ENCODE measurements around the gene MACROD2. TPM values are rescaled to one million over a fixed set of nuclear protein-coding genes. Genes with fewer than 3 reads are reported as not detected.

MACROD2 gene
- total and polyA plus RNA-seq, 4 donors = 13.0 to 67.1 (median 20.7) TPM

DNA sequence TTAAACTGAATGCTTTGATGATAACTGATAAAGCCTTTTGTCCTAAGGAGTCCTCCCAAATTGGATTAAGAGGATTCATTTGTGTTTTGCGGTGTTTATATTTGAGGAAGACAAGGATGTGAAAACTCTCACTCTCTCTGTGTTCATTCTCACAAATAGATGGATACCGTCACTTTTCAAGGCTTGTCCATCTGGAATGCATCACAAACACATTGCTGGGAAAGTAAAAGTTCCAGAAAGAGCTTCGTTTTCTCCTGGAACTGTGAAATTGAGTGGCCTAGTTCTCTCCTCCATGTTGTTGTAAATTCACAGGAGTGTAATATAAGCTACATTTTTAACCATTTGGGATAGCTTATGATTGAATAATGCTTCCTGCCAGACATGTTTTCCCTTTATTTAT is 923.7 kb downstream of the MACROD2 start:
- 75 to 82% methylated on average over 3 of the region's 3 CpGs for WGBS, 2 donors
- no peaks in the 10 kb centered on the region for H3K9me3 ChIP-seq (ENCODE audit: control insufficient read depth in 4 of 4, insufficient read depth in 3 of 4, low read length in 3 of 4)

GRCh38 chr20:14919501-14920081 is 924.3 kb downstream of the MACROD2 start:
- Histone ChIP-seq H3K27ac (ENCODE audit: low read depth in 1 of 2, low read length in 1 of 2) (peak overlapping the region in 1 of 2 donors; percentile 39), H3K4me3 (no peak overlapping the region), H3K36me3 (ENCODE audit: control insufficient read depth in 4 of 4, insufficient read depth in 4 of 4, low read length in 4 of 4) (no peaks in the 10 kb centered on the region), H3K4me1 (ENCODE audit: control insufficient read depth in 5 of 5, insufficient read depth in 5 of 5, low read length in 5 of 5) (peaks cover 0 to 19% (median 2%) of the 10 kb centered on the region in 5 donors), H3K27me3 (ENCODE audit: control insufficient read depth in 3 of 3, insufficient read depth in 3 of 3, low read length in 2 of 3) (no peaks in the 10 kb centered on the region), H3K9me3 (ENCODE audit: control insufficient read depth in 4 of 4, insufficient read depth in 3 of 4, low read length in 3 of 4) (no peaks in the 10 kb centered on the region), H3K9ac (ENCODE audit: insufficient read depth in 1 of 2, low read length in 2 of 2) (no peak overlapping the region)
- ATAC-seq (ENCODE audit: insufficient read depth, low FRiP score) (peak; percentile 58), DNase-seq (peak; percentile 14 to 35 (median 21))
- TF ChIP-seq, protein P1, sequence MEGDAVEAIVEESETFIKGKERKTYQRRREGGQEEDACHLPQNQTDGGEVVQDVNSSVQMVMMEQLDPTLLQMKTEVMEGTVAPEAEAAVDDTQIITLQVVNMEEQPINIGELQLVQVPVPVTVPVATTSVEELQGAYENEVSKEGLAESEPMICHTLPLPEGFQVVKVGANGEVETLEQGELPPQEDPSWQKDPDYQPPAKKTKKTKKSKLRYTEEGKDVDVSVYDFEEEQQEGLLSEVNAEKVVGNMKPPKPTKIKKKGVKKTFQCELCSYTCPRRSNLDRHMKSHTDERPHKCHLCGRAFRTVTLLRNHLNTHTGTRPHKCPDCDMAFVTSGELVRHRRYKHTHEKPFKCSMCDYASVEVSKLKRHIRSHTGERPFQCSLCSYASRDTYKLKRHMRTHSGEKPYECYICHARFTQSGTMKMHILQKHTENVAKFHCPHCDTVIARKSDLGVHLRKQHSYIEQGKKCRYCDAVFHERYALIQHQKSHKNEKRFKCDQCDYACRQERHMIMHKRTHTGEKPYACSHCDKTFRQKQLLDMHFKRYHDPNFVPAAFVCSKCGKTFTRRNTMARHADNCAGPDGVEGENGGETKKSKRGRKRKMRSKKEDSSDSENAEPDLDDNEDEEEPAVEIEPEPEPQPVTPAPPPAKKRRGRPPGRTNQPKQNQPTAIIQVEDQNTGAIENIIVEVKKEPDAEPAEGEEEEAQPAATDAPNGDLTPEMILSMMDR (IDR thresholded peaks at IDR 0.05; ENCODE audit: control extremely low read depth, extremely low read depth) = no peak
- WGBS, 2 donors = 13 to 15% methylated on average over 7 of the region's 7 CpGs

More for the DNA sequence above, 923.7 kb downstream of the MACROD2 start:
- Histone ChIP-seq H3K36me3 (ENCODE audit: control insufficient read depth in 4 of 4, insufficient read depth in 4 of 4, low read length in 4 of 4) (no peaks in the 10 kb centered on the region), H3K9ac (ENCODE audit: insufficient read depth in 1 of 2, low read length in 2 of 2) (no peak overlapping the region), H3K27me3 (ENCODE audit: control insufficient read depth in 3 of 3, insufficient read depth in 3 of 3, low read length in 2 of 3) (no peaks in the 10 kb centered on the region), H3K4me1 (ENCODE audit: control insufficient read depth in 5 of 5, insufficient read depth in 5 of 5, low read length in 5 of 5) (peaks cover 0 to 19% (median 2%) of the 10 kb centered on the region in 5 donors), H3K4me3 (no peak overlapping the region), H3K27ac (ENCODE audit: low read depth in 1 of 2, low read length in 1 of 2) (no peak overlapping the region)
- ATAC-seq (ENCODE audit: insufficient read depth, low FRiP score) (no peak), DNase-seq (peak in 2 of 3 donors; percentile 45 to 55)
- TF ChIP-seq, protein P1 (IDR thresholded peaks at IDR 0.05; ENCODE audit: control extremely low read depth, extremely low read depth) = no peak

- WGBS, 2 donors = 86 to 93% methylated on average over 1 of the region's 1 CpG
- TF ChIP-seq, protein P1 (IDR thresholded peaks at IDR 0.05; ENCODE audit: control extremely low read depth, extremely low read depth) = no peak
- no peak overlapping the region for H3K9ac ChIP-seq (ENCODE audit: insufficient read depth in 1 of 2, low read length in 2 of 2)
- DNase-seq (peak; percentile 16 to 23 (median 20)), ATAC-seq (ENCODE audit: insufficient read depth, low FRiP score) (no peak)
- H3K36me3 ChIP-seq (ENCODE audit: control insufficient read depth in 4 of 4, insufficient read depth in 4 of 4, low read length in 4 of 4) = no peaks in the 10 kb centered on the region
- peaks cover 0 to 12% (median 2%) of the 10 kb centered on the region in 5 donors for H3K4me1 ChIP-seq (ENCODE audit: control insufficient read depth in 5 of 5, insufficient read depth in 5 of 5, low read length in 5 of 5)
- H3K27ac ChIP-seq (ENCODE audit: low read depth in 1 of 2, low read length in 1 of 2) = no peak overlapping the region
- no peaks in the 10 kb centered on the region for H3K9me3 ChIP-seq (ENCODE audit: control insufficient read depth in 4 of 4, insufficient read depth in 3 of 4, low read length in 3 of 4)
- no peaks in the 10 kb centered on the region for H3K27me3 ChIP-seq (ENCODE audit: control insufficient read depth in 3 of 3, insufficient read depth in 3 of 3, low read length in 2 of 3)
- no peak overlapping the region for H3K4me3 ChIP-seq
These were observed 926.2 kb downstream of the MACROD2 start for GRCh38 chr20:14921513-14921912.

Measured in lung (tissue), 12 donors.